ENCODE results near the gene CDH23.

Gene CDH23

DNA sequence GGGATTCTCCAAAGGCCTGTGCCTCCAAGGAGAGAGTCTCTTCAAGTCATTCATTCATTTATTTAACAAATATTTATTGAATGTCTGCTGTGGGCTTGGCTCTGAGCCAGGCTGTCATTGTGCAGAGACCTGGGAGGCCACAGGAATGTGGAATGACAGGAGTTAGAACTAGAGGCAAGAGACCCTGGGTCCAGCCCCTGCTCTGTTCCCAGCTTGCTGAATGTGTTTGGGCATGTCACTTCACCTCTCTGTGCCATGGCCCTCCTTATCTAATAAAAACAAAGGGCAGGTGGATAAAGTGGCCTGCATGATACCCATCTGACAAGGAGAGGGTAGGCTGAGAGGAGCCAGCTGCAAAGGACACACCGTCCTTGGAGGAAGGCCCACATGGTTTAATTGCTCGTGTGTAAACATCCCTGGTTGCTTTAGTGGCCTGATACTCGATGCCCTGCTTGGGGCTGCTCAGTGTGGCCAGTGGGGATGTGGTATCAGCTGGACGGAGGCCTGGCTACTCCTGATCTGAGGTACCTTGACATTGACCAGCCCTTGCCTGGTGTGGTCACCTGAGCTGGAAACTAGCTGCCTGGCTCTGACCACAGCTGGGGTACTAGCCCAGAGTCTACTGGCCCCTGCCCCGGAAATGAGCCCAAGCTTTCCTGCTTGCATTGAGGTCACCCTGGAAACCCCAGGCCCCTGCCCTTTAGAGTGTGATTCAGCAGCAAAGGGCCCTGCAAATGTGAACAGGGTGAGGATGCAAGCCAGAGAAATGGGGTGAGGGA, 116.2 kb downstream of the CDH23 start:
- H3K4me3 ChIP-seq (IDR thresholded peaks at IDR 0.05; ENCODE audit: insufficient read depth, low read depth, low read length): no peak overlapping the region
- TF ChIP-seq, protein P1, sequence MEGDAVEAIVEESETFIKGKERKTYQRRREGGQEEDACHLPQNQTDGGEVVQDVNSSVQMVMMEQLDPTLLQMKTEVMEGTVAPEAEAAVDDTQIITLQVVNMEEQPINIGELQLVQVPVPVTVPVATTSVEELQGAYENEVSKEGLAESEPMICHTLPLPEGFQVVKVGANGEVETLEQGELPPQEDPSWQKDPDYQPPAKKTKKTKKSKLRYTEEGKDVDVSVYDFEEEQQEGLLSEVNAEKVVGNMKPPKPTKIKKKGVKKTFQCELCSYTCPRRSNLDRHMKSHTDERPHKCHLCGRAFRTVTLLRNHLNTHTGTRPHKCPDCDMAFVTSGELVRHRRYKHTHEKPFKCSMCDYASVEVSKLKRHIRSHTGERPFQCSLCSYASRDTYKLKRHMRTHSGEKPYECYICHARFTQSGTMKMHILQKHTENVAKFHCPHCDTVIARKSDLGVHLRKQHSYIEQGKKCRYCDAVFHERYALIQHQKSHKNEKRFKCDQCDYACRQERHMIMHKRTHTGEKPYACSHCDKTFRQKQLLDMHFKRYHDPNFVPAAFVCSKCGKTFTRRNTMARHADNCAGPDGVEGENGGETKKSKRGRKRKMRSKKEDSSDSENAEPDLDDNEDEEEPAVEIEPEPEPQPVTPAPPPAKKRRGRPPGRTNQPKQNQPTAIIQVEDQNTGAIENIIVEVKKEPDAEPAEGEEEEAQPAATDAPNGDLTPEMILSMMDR (conservative IDR thresholded peaks at IDR 0.05; ENCODE audit: low read depth, low read length): no peak
- peaks cover 42% of the 10 kb centered on the region; the same call in 1 of the 2 replicates for H3K27me3 ChIP-seq (ENCODE audit: insufficient read depth, low read depth)
- no peak overlapping the region for H3K4me2 ChIP-seq
- H3K79me2 ChIP-seq (ENCODE audit: insufficient read depth, low read depth): no peaks in the 10 kb centered on the region
- H3K9ac ChIP-seq: no peak overlapping the region
- H2AFZ ChIP-seq (ENCODE audit: low read depth): no peak overlapping the region
- H3K27ac ChIP-seq: no peak overlapping the region
- H3K36me3 ChIP-seq (ENCODE audit: insufficient read depth): no peaks in the 10 kb centered on the region
- H4K20me1 ChIP-seq (ENCODE audit: insufficient read depth): no peaks in the 10 kb centered on the region
- no peaks in the 10 kb centered on the region for H3K4me1 ChIP-seq (ENCODE audit: low read depth, poor library complexity, severe bottlenecking)

DNA sequence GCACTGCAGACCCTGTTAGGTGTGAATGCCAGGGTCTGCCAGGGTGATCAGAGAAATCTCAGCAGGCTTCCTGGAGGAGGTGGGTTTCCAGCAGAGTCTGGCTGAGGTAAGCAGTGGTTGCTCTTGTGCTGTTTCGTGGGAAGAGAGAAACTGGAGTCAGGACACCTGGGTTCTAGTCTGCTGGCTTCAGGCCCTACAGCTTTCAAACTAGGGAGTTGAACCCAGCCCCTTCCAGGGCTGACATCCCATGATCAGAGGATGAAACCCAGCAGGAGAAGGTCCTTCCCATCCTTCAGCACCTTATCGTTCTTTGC, 116.8 kb downstream of the CDH23 start:
- Histone ChIP-seq H3K4me1 (ENCODE audit: low read depth, poor library complexity, severe bottlenecking) (no peaks in the 10 kb centered on the region), H3K9ac (no peak overlapping the region), H3K4me2 (no peak overlapping the region), H3K36me3 (ENCODE audit: insufficient read depth) (no peaks in the 10 kb centered on the region), H3K4me3 (IDR thresholded peaks at IDR 0.05; ENCODE audit: insufficient read depth, low read depth, low read length) (no peak overlapping the region), H2AFZ (ENCODE audit: low read depth) (no peak overlapping the region), H4K20me1 (ENCODE audit: insufficient read depth) (no peaks in the 10 kb centered on the region), H3K79me2 (ENCODE audit: insufficient read depth, low read depth) (no peaks in the 10 kb centered on the region), H3K27me3 (ENCODE audit: insufficient read depth, low read depth) (peaks cover 38% of the 10 kb centered on the region; the same call in 1 of the 2 replicates), H3K27ac (no peak overlapping the region)
- TF ChIP-seq, protein P1 (conservative IDR thresholded peaks at IDR 0.05; ENCODE audit: low read depth, low read length): no peak

DNA sequence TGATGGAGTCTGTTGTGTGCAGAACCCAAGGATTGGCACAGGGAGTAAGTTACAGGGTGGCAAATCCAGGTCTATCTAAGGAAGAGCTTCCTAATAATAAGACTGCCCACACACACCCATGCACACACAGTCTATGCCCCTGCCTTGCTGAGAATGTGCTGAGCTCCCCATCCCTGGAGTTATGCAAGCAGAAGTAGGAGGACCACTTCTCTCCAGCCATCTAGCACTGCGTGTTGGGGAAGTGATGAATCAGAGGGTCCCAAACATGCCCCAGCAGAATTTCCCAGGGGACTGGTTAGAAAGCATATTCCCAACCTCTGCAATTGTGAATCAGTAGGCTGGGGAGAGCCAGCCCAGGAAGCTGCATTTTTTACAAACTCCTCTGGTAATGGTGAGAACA, 117.2 kb downstream of the CDH23 start:
- Histone ChIP-seq H3K4me2 (no peak overlapping the region), H3K4me1 (ENCODE audit: low read depth, poor library complexity, severe bottlenecking) (no peaks in the 10 kb centered on the region), H2AFZ (ENCODE audit: low read depth) (no peak overlapping the region), H3K9ac (no peak overlapping the region), H3K79me2 (ENCODE audit: insufficient read depth, low read depth) (no peaks in the 10 kb centered on the region), H3K4me3 (IDR thresholded peaks at IDR 0.05; ENCODE audit: insufficient read depth, low read depth, low read length) (no peak overlapping the region), H3K27ac (no peak overlapping the region), H3K36me3 (ENCODE audit: insufficient read depth) (no peaks in the 10 kb centered on the region), H3K27me3 (ENCODE audit: insufficient read depth, low read depth) (peaks cover 34% of the 10 kb centered on the region; the same call in 1 of the 2 replicates), H4K20me1 (ENCODE audit: insufficient read depth) (no peaks in the 10 kb centered on the region)
- TF ChIP-seq, protein P1 (conservative IDR thresholded peaks at IDR 0.05; ENCODE audit: low read depth, low read length): no peak

DNA sequence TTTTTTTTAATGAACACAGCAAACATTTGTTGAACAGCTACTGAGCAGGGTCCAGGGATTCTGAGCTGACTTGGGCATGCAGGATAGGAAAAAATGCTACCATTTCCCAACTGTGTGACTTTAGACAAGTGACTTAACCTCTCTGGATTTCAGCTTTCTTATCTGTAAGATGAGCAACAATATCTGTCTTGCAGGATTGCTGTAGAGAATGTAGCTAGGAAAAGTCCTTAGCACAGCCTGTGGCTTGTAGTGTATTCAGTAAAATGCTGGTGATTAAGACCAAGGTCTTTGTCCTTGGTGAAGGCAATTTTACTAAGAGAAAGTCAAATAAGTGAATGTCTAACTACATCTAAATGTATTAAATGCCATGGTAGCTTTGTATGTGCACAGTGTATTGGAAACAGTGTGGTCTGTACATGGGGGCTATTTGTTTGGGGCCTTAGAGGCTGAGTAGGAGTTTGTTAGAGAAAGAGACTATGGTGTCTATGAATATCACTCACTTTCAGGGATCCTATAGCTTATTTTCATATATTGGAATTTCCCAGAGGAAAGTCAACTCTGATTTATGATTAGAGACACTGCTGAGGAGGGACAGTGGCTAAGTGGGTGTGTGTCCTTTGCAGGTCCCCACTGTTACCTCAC, 118.9 kb downstream of the CDH23 start:
- H3K36me3 ChIP-seq (ENCODE audit: insufficient read depth): no peaks in the 10 kb centered on the region

More for the DNA sequence above, 118.9 kb downstream of the CDH23 start:
- H3K79me2 ChIP-seq (ENCODE audit: insufficient read depth, low read depth): no peaks in the 10 kb centered on the region
- no peak overlapping the region for H3K27ac ChIP-seq
- H3K27me3 ChIP-seq (ENCODE audit: insufficient read depth, low read depth): peaks cover 27% of the 10 kb centered on the region; the same call in 1 of the 2 replicates
- H2AFZ ChIP-seq (ENCODE audit: low read depth): no peak overlapping the region
- H3K4me1 ChIP-seq (ENCODE audit: low read depth, poor library complexity, severe bottlenecking): no peaks in the 10 kb centered on the region
- no peak overlapping the region for H3K4me3 ChIP-seq (IDR thresholded peaks at IDR 0.05; ENCODE audit: insufficient read depth, low read depth, low read length)
- no peaks in the 10 kb centered on the region for H4K20me1 ChIP-seq (ENCODE audit: insufficient read depth)
- TF ChIP-seq, protein P1 (conservative IDR thresholded peaks at IDR 0.05; ENCODE audit: low read depth, low read length): no peak
- no peak overlapping the region for H3K4me2 ChIP-seq
- no peak overlapping the region for H3K9ac ChIP-seq
